Choroid plexus epithelial cell (primary cell): Measurements from ENCODE around the gene PDCD11.

Experiments used
- DNase-seq: peaks from one replicate; pipeline ENCODE4 v3.0.0-alpha.2; 2010; ENCODE audit warnings: low read depth
- H3K4me3 ChIP-seq: 2 replicates; pipeline ENCODE4 v1.5.1; 2011; ENCODE audit warnings: low read depth, mild to moderate bottlenecking, control low read depth, low read length, moderate library complexity
- CTCF ChIP-seq: conservative IDR thresholded peaks from 2 replicates; pipeline ENCODE4 v1.5.1; 2011; ENCODE audit warnings: low read depth, mild to moderate bottlenecking, control low read depth, inconsistent platforms, low read length, moderate library complexity

PDCD11 gene

GRCh38 chr10:103367379-103367781 lies 29.0 kb upstream of the PDCD11 start:
- H3K4me3 ChIP-seq = peak overlapping the region; percentile 94
- no peak for TF ChIP-seq CTCF
- no peak for DNase-seq

GRCh38 chr10:103367782-103368518 lies 28.5 kb upstream of the PDCD11 start, which contains the start of gene TAF5:
TAF5 (plus strand) TSS chr10:103367976; CDS start chr10:103367990, 14 bp downstream.
- peak within 1 kb of the TSS; percentile 94 for H3K4me3 ChIP-seq
- TF ChIP-seq CTCF = no peak
- DNase-seq = peak; percentile 97

- no peak for DNase-seq
- no peak for TF ChIP-seq CTCF
- no peak overlapping the region for H3K4me3 ChIP-seq
These were observed 22.9 kb upstream of the PDCD11 start for GRCh38 chr10:103373544-103373943.

GRCh38 chr10:103374263-103374662 lies 22.2 kb upstream of the PDCD11 start:
- no peak overlapping the region for H3K4me3 ChIP-seq
- no peak for TF ChIP-seq CTCF
- DNase-seq = no peak

- H3K4me3 ChIP-seq = no peak overlapping the region
- TF ChIP-seq CTCF = no peak
- no peak for DNase-seq
These were observed 13.7 kb upstream of the PDCD11 start for GRCh38 chr10:103382769-103383168.

- no peak overlapping the region for H3K4me3 ChIP-seq
- peak; percentile 7 for DNase-seq
- TF ChIP-seq CTCF = no peak
These were observed 2.2 kb upstream of the PDCD11 start for GRCh38 chr10:103394180-103394579.

- DNase-seq = peak; percentile 39
- TF ChIP-seq CTCF = no peak
- H3K4me3 ChIP-seq = peak overlapping the region; percentile 97
These were observed 716 bp upstream of the PDCD11 start for GRCh38 chr10:103395754-103396066.
